CD4-positive, alpha-beta T cell treated with Interleukin-6 at 100 ng/mL for 8 hours (primary cell): ENCODE measurements around the gene ASB15.
A peak's percentile ranks its signal among the peaks of the same experiment; 100 is the strongest.

Experiments used
- DNase-seq: peaks from one replicate; pipeline ENCODE4 v3.0.0-alpha.2; 2020; ENCODE audit warnings: mixed read lengths, low spot score

ASB15 gene

DNA sequence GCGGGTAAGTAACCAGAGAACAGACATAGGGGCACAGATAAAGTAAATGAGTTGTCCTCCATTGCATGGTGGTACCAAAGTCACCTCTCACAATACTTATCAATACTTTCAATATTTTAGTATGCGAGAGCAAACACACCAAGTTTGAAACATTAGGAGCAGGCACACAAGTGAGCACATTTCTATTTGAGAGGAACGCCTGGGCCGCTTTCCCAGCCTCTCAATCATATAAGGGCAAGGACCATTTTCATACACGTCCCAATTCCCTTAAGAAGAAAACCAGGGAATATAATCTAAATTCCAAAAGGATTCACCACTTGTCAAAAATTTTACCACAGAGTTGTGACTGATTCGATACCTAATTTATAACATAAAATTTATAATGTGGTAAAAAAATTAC lies 61.6 kb downstream of the ASB15 start:
- DNase-seq = no peak

GRCh38 chr7:123665157-123665556 lies 63.5 kb downstream of the ASB15 start:
- DNase-seq = no peak

- DNase-seq = no peak
Observed at GRCh38 chr7:123665896-123666295, 64.3 kb downstream of the ASB15 start.

GRCh38 chr7:123666492-123666891 lies 64.9 kb downstream of the ASB15 start:
- DNase-seq = no peak

DNA sequence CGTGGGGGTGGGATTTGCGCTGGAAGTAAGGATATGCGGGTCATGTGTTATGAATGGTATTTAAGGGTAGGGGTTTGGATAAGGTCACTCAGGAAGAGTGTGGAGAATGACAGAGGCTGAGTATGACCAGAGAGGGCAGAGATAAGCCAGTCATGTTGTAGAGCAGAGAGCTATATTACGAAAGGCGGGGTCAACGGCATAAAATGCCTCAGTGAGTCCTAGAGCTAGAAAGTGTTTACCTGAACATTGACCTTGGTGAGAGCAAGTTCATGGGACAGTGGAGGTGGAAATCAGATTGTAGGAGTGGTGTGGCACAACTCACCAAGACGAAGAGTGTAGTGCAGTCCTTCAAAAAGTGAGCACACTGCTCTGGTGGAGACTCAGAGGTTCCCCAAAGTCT lies 67.9 kb downstream of the ASB15 start:
- DNase-seq = no peak

- DNase-seq = no peak
Observed at GRCh38 chr7:123673137-123673732, 71.6 kb downstream of the ASB15 start.

- DNase-seq = no peak
Observed at GRCh38 chr7:123673752-123674398, 72.3 kb downstream of the ASB15 start.

GRCh38 chr7:123674399-123675180 lies 73.0 kb downstream of the ASB15 start:
- no peak for DNase-seq

- no peak for DNase-seq
Observed at GRCh38 chr7:123675181-123675473, 73.5 kb downstream of the ASB15 start.

GRCh38 chr7:123677061-123677715 lies 75.6 kb downstream of the ASB15 start:
- DNase-seq = no peak

- no peak for DNase-seq
Observed at GRCh38 chr7:123679614-123680013, 78.0 kb downstream of the ASB15 start.

DNA sequence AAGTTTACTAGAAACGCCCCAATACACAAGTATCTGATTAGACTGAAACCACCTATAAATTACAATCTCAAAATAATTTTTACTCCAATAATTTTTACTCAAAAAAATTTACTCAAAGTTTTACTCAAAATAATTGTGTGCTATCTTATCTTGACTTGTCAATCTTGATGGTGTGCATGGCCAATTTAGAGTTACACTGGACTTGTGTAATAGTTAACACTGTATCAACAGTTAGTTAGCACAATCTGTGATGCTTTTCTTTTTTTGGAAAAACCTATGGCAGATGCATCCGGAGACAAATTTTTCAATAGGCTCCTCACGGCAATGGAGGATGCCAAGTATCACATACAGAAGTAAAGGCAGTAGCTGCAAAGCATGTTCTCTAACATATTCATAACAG lies 79.0 kb downstream of the ASB15 start:
- DNase-seq = no peak

GRCh38 chr7:123681561-123681960 lies 79.9 kb downstream of the ASB15 start:
- no peak for DNase-seq

DNA sequence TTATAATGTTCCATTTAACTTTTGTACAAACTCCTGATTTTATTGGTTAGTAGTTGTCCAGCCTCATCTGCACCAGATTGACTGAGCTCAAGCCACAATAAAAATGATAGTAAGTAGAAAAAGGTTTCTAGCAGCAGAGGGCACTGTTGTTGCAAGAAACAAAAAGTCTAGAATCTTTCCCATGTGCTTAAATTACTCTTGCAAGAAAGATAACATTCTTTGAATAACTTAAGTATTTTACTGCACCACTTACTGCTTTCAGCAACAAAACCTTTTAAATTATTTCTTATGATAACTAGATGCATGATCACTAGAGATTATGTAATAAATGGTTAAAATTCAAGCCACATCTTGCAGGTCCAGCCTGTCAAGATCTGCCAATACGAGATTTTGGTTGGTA lies 81.1 kb downstream of the ASB15 start:
- peak; percentile 24 for DNase-seq

DNA sequence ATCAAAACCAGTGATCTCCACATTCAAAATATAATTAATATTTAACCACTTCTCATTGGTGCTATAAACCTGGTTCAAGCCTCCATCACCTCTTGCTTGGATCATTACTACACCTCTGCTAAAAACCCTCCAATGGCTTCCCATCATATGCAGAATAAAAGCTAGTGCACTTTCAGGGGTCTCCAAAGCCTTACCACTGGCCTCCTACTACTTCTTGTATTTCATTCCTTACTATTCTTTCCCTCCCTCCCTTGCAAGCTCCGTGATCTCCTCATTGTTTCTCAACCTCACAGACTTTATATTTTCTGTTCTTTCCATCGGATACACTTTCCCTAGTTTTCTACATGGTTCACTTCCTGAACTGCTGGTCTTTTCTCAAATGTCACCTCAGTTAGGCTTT lies 85.5 kb downstream of the ASB15 start:
- DNase-seq = no peak

GRCh38 chr7:123687727-123688126 lies 86.1 kb downstream of the ASB15 start:
- DNase-seq = no peak
